ENCODE results near the gene PARP11. TPM values are rescaled to one million over a fixed set of nuclear protein-coding genes. Genes with fewer than 3 reads are reported as not detected.

Gene PARP11
- total RNA-seq, 1 experiment from 2014 or later = 2.7 TPM

GRCh38 chr12:3891201-3891600, 18.0 kb upstream of the PARP11 start:
- H3K9me3 ChIP-seq (ENCODE audit: control insufficient read depth in 1 of 2, insufficient read depth in 1 of 2, low read depth in 1 of 2, low read length in 2 of 2) = no peaks in the 10 kb centered on the region
- ChIA-PET CTCF (interaction anchor here (1.6 kb wide), 1 partner anchor 386 kb away, joined by 5 read pairs; no protein-coding TSS in a partner anchor), RAD21 (ENCODE audit: low non-redundant PET in 1 of 2, low total read pairs in 2 of 2, uncharacterized antibody in 2 of 2, unreplicated experiment in 2 of 2) (no interaction called here), POLR2A (no interaction called here)
- intact Hi-C loops (cut with micrococcal nuclease) = no loop called here
- no peak overlapping the region for H3K9ac ChIP-seq (ENCODE audit: low read length)
- no peak overlapping the region for H2AFZ ChIP-seq (ENCODE audit: low read depth, low read length, poor library complexity, severe bottlenecking)
- H3K27me3 ChIP-seq (ENCODE audit: insufficient read depth, low read length) = peaks cover 43% of the 10 kb centered on the region
- no TSS peak for BruUV-seq (replicated peaks)
- no peaks in the 10 kb centered on the region for H4K20me1 ChIP-seq (ENCODE audit: insufficient read depth)
- H3K4me3 ChIP-seq (replicated peaks in 1 of 2; ENCODE audit: low read depth in 1 of 2, low read length in 2 of 2) = no peak overlapping the region
- ATAC-seq (no peak), DNase-seq (ENCODE audit: low read depth, low spot score) (no peak)
- H3K9me2 ChIP-seq (ENCODE audit: insufficient read depth) = no peaks in the 10 kb centered on the region
- no peak overlapping the region for H3K27ac ChIP-seq (ENCODE audit: low read depth, low read length)
- H3K36me3 ChIP-seq (ENCODE audit: control insufficient read depth in 1 of 2, insufficient read depth in 2 of 2, low read length in 2 of 2) = no peaks in the 10 kb centered on the region
- H3K4me1 ChIP-seq (ENCODE audit: control insufficient read depth in 1 of 2, insufficient read depth in 2 of 2, low read length in 2 of 2) = no peaks in the 10 kb centered on the region
- no peak overlapping the region for H3K4me2 ChIP-seq (ENCODE audit: low read length)
- TF ChIP-seq EZH2 (IDR thresholded peaks at IDR 0.05) (no peak), SIN3A (IDR thresholded peaks at IDR 0.05; ENCODE audit: low read depth) (no peak), EGR1 (IDR thresholded peaks at IDR 0.05; ENCODE audit: low read depth) (no peak), RAD21 (IDR thresholded peaks at IDR 0.05; ENCODE audit: low read depth) (no peak), SRF (IDR thresholded peaks at IDR 0.05; ENCODE audit: low read depth) (no peak), ATF3 (IDR thresholded peaks at IDR 0.05) (no peak), POLR2A (IDR thresholded peaks at IDR 0.05; ENCODE audit: borderline replicate concordance, extremely low read depth, insufficient read depth, insufficient read length) (no peak), JUND (IDR thresholded peaks at IDR 0.05) (no peak), SP1 (IDR thresholded peaks at IDR 0.05; ENCODE audit: low read depth) (no peak), CTCF (IDR thresholded peaks at IDR 0.05 in 2 of 3, conservative IDR thresholded peaks at IDR 0.05 in 1 of 3; ENCODE audit: borderline replicate concordance in 1 of 3, insufficient read depth in 1 of 3, low read depth in 2 of 3, low read length in 2 of 3) (no peak), POLR2AphosphoS5 (IDR thresholded peaks at IDR 0.05; ENCODE audit: low read depth, low read length) (no peak), ZFX (IDR thresholded peaks at IDR 0.05) (no peak), TCF7L2 (IDR thresholded peaks at IDR 0.05; ENCODE audit: borderline replicate concordance, extremely low read depth, insufficient read depth, insufficient read length) (no peak), REST (IDR thresholded peaks at IDR 0.05; ENCODE audit: low read depth) (no peak), EZH2phosphoT487 (IDR thresholded peaks at IDR 0.05; ENCODE audit: borderline replicate concordance) (no peak)
- TF ChIP-seq, protein P1, sequence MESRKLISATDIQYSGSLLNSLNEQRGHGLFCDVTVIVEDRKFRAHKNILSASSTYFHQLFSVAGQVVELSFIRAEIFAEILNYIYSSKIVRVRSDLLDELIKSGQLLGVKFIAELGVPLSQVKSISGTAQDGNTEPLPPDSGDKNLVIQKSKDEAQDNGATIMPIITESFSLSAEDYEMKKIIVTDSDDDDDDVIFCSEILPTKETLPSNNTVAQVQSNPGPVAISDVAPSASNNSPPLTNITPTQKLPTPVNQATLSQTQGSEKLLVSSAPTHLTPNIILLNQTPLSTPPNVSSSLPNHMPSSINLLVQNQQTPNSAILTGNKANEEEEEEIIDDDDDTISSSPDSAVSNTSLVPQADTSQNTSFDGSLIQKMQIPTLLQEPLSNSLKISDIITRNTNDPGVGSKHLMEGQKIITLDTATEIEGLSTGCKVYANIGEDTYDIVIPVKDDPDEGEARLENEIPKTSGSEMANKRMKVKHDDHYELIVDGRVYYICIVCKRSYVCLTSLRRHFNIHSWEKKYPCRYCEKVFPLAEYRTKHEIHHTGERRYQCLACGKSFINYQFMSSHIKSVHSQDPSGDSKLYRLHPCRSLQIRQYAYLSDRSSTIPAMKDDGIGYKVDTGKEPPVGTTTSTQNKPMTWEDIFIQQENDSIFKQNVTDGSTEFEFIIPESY (IDR thresholded peaks at IDR 0.05; ENCODE audit: extremely low read depth, insufficient replicate concordance, low read length) = no peak
- TF ChIP-seq, protein P2, sequence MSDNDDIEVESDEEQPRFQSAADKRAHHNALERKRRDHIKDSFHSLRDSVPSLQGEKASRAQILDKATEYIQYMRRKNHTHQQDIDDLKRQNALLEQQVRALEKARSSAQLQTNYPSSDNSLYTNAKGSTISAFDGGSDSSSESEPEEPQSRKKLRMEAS (IDR thresholded peaks at IDR 0.05) = no peak
- H3K79me2 ChIP-seq (ENCODE audit: insufficient read depth, low read length) = no peaks in the 10 kb centered on the region

Measured in HCT116 (cell line).